Endodermal cell (in vitro differentiated cells): ENCODE measurements around the gene NECAB2. TPM values are rescaled to one million over a fixed set of nuclear protein-coding genes. Genes with fewer than 3 reads are reported as not detected.

Source experiments
- DNase-seq: peaks from one replicate; pipeline ENCODE4 v3.0.0-alpha.2; 2017
- H3K27ac ChIP-seq: 2 replicates; pipeline ENCODE4 v1.5.1; 2013; ENCODE audit warnings: mild to moderate bottlenecking, low read depth, low read length, moderate library complexity
- H3K27me3 ChIP-seq: 2 replicates; pipeline ENCODE4 v1.6.1; 2013; ENCODE audit warnings: mild to moderate bottlenecking, low read length, moderate library complexity; ENCODE audit not compliant: insufficient read depth, control insufficient read depth, poor library complexity, severe bottlenecking
- H3K36me3 ChIP-seq: 2 replicates; pipeline ENCODE4 v1.7.0; 2013; ENCODE audit warnings: mild to moderate bottlenecking, low read length, moderate library complexity; ENCODE audit not compliant: control insufficient read depth, insufficient read depth
- H3K4me1 ChIP-seq: one replicate; pipeline ENCODE4 v1.7.0; 2013; ENCODE audit warnings: low read length; ENCODE audit not compliant: control insufficient read depth, insufficient read depth
- H3K4me3 ChIP-seq: 2 replicates; pipeline ENCODE4 v1.5.1; 2013; ENCODE audit warnings: mild to moderate bottlenecking, low read length, moderate library complexity
- H3K9ac ChIP-seq: 2 replicates; pipeline ENCODE4 v1.6.1; 2013; ENCODE audit warnings: mild to moderate bottlenecking, low read length, moderate library complexity; ENCODE audit not compliant: poor library complexity, severe bottlenecking; ENCODE audit errors: extremely low read depth
- H3K9me3 ChIP-seq: 2 replicates; pipeline ENCODE4 v1.6.1; 2013; ENCODE audit warnings: mild to moderate bottlenecking, low read length, moderate library complexity; ENCODE audit not compliant: control insufficient read depth
- H3K27ac Mint-ChIP-seq: 2 replicates; pipeline ENCODE4 v1.8.0; 2020; ENCODE audit warnings: mixed read lengths
- H3K27me3 Mint-ChIP-seq: 2 replicates; pipeline ENCODE4 v1.8.0; 2021; ENCODE audit warnings: mild to moderate bottlenecking, mixed read lengths; ENCODE audit not compliant: insufficient read depth
- H3K36me3 Mint-ChIP-seq: 2 replicates; pipeline ENCODE4 v1.8.0; 2020; ENCODE audit warnings: low read depth, mixed read lengths
- H3K4me1 Mint-ChIP-seq: 2 replicates; pipeline ENCODE4 v1.8.0; 2020; ENCODE audit warnings: mixed read lengths
- H3K4me3 Mint-ChIP-seq: 2 replicates; pipeline ENCODE4 v1.8.0; 2020; ENCODE audit warnings: mild to moderate bottlenecking, moderate library complexity, mixed read lengths
- H3K9me3 Mint-ChIP-seq: 2 replicates; pipeline ENCODE4 v1.8.0; 2020; ENCODE audit warnings: mild to moderate bottlenecking, mixed read lengths
- CTCF ChIP-seq: fragments of 200-600 bp; sonication (generic); conservative IDR thresholded peaks from 2 replicates; pipeline ENCODE4 v1.5.0; 2021; ENCODE audit warnings: antibody characterized with exemption, mild to moderate bottlenecking
- WGBS, 2 experiments: methylation state at CpG; one replicate each; pipeline versions ENCODE4 v1.1.5 to v1.1.7; 2013; ENCODE audit warnings: missing lambda C conversion rate in 2 of 2, mixed read lengths in 1 of 2; ENCODE audit not compliant: insufficient coverage in 1 of 2, insufficient read length in 1 of 2; 5-methylcytosine and 5-hydroxymethylcytosine counted together
- total RNA-seq, 2 donors: library from RNA; stranded (reverse); fragmentation: NEBNext Ultra II Directional in 1 of 2; extraction: Animal tissue kit (Norgen Biotek cat#: 25700) in 1 of 2; gene quantifications; 2 replicates in 1 of 2; 3 replicates in 1 of 2; pipeline ENCODE4 v1.2.1, GENCODE V29; 2021

NECAB2 gene
- total RNA-seq, 2 donors from 2014 or later = 2.7 to 3.3 TPM

GRCh38 chr16:83975590-83976260 lies 7.7 kb downstream of the NECAB2 start:
- peaks cover 23% of the 10 kb centered on the region for H3K9me3 Mint-ChIP-seq
- no peak overlapping the region for H3K27ac Mint-ChIP-seq
- peaks cover 11% of the 10 kb centered on the region for H3K27me3 Mint-ChIP-seq
- Histone ChIP-seq H3K27ac (no peak overlapping the region), H3K4me1 (no peaks in the 10 kb centered on the region), H3K36me3 (no peaks in the 10 kb centered on the region), H3K9me3 (peaks cover 18% of the 10 kb centered on the region), H3K27me3 (no peaks in the 10 kb centered on the region), H3K9ac (no peak overlapping the region), H3K4me3 (no peak overlapping the region)
- TF ChIP-seq CTCF = no peak
- H3K36me3 Mint-ChIP-seq = peaks cover 12% of the 10 kb centered on the region
- DNase-seq = no peak
- 88 to 90% methylated on average over 14 to 15 of the region's 15 CpGs for WGBS, 2 experiments
- no peak overlapping the region for H3K4me3 Mint-ChIP-seq
- H3K4me1 Mint-ChIP-seq = no peaks in the 10 kb centered on the region

- Mint-ChIP-seq H3K36me3 (peaks cover 12% of the 10 kb centered on the region), H3K9me3 (peaks cover 23% of the 10 kb centered on the region), H3K27ac (no peak overlapping the region), H3K4me3 (no peak overlapping the region), H3K4me1 (no peaks in the 10 kb centered on the region), H3K27me3 (peaks cover 11% of the 10 kb centered on the region)
- no peaks in the 10 kb centered on the region for H3K27me3 ChIP-seq
- no peaks in the 10 kb centered on the region for H3K36me3 ChIP-seq
- 90 to 93% methylated on average over 3 to 6 of the region's 6 CpGs for WGBS, 2 experiments
- H3K9ac ChIP-seq = no peak overlapping the region
- H3K27ac ChIP-seq = no peak overlapping the region
- DNase-seq = no peak
- no peak for TF ChIP-seq CTCF
- H3K4me1 ChIP-seq = no peaks in the 10 kb centered on the region
- H3K9me3 ChIP-seq = peaks cover 18% of the 10 kb centered on the region
- no peak overlapping the region for H3K4me3 ChIP-seq
Observed at GRCh38 chr16:83977056-83977815, 9.2 kb downstream of the NECAB2 start.

- peaks cover 11% of the 10 kb centered on the region for H3K27me3 Mint-ChIP-seq
- no peaks in the 10 kb centered on the region for H3K4me1 ChIP-seq
- no peaks in the 10 kb centered on the region for H3K27me3 ChIP-seq
- WGBS, 2 experiments = 94 to 97% methylated on average over 5 of the region's 5 CpGs
- H3K9ac ChIP-seq = no peak overlapping the region
- no peak for DNase-seq
- TF ChIP-seq CTCF = no peak
- no peak overlapping the region for H3K4me3 ChIP-seq
- no peaks in the 10 kb centered on the region for H3K4me1 Mint-ChIP-seq
- H3K27ac ChIP-seq = no peak overlapping the region
- H3K27ac Mint-ChIP-seq = no peak overlapping the region
- peaks cover 18% of the 10 kb centered on the region for H3K9me3 ChIP-seq
- peaks cover 12% of the 10 kb centered on the region for H3K36me3 Mint-ChIP-seq
- peaks cover 23% of the 10 kb centered on the region for H3K9me3 Mint-ChIP-seq
- no peaks in the 10 kb centered on the region for H3K36me3 ChIP-seq
- no peak overlapping the region for H3K4me3 Mint-ChIP-seq
Observed at GRCh38 chr16:83978401-83978904, 10.4 kb downstream of the NECAB2 start.
